ENCODE results near the gene PREPL.

PREPL gene

GRCh38 chr2:44283116-44283666 is 78.1 kb downstream of the PREPL start:
- H3K4me3 ChIP-seq (ENCODE audit: control insufficient read depth, low read depth, low read length) = no peak overlapping the region
- no peak for DNase-seq (ENCODE audit: low read depth)
- TF ChIP-seq CTCF (conservative IDR thresholded peaks at IDR 0.05; ENCODE audit: control insufficient read depth, insufficient read depth, low read depth, low read length) = no peak

GRCh38 chr2:44280869-44281268 is 80.4 kb downstream of the PREPL start:
- H3K4me3 ChIP-seq (ENCODE audit: control insufficient read depth, low read depth, low read length) = no peak overlapping the region
- no peak for TF ChIP-seq CTCF (conservative IDR thresholded peaks at IDR 0.05; ENCODE audit: control insufficient read depth, insufficient read depth, low read depth, low read length)

GRCh38 chr2:44277541-44277940 is 83.8 kb downstream of the PREPL start:
- no peak for TF ChIP-seq CTCF (conservative IDR thresholded peaks at IDR 0.05; ENCODE audit: control insufficient read depth, insufficient read depth, low read depth, low read length)
- DNase-seq (ENCODE audit: low read depth) = no peak
- no peak overlapping the region for H3K4me3 ChIP-seq (ENCODE audit: control insufficient read depth, low read depth, low read length)

More at GRCh38 chr2:44280869-44281268, 80.4 kb downstream of the PREPL start:
- no peak for DNase-seq (ENCODE audit: low read depth)

GRCh38 chr2:44275927-44276303 is 85.4 kb downstream of the PREPL start:
- no peak for TF ChIP-seq CTCF (conservative IDR thresholded peaks at IDR 0.05; ENCODE audit: control insufficient read depth, insufficient read depth, low read depth, low read length)
- H3K4me3 ChIP-seq (ENCODE audit: control insufficient read depth, low read depth, low read length) = no peak overlapping the region

GRCh38 chr2:44273596-44273995 is 87.7 kb downstream of the PREPL start:
- H3K4me3 ChIP-seq (ENCODE audit: control insufficient read depth, low read depth, low read length) = no peak overlapping the region
- no peak for TF ChIP-seq CTCF (conservative IDR thresholded peaks at IDR 0.05; ENCODE audit: control insufficient read depth, insufficient read depth, low read depth, low read length)
- no peak for DNase-seq (ENCODE audit: low read depth)

More at GRCh38 chr2:44275927-44276303, 85.4 kb downstream of the PREPL start:
- peak; percentile 14 for DNase-seq (ENCODE audit: low read depth)

- no peak for DNase-seq (ENCODE audit: low read depth)
- TF ChIP-seq CTCF (conservative IDR thresholded peaks at IDR 0.05; ENCODE audit: control insufficient read depth, insufficient read depth, low read depth, low read length) = no peak
- no peak overlapping the region for H3K4me3 ChIP-seq (ENCODE audit: control insufficient read depth, low read depth, low read length)
Observed at GRCh38 chr2:44273076-44273475, 88.2 kb downstream of the PREPL start.

GRCh38 chr2:44271296-44271695 is 90.0 kb downstream of the PREPL start:
- no peak for DNase-seq (ENCODE audit: low read depth)
- TF ChIP-seq CTCF (conservative IDR thresholded peaks at IDR 0.05; ENCODE audit: control insufficient read depth, insufficient read depth, low read depth, low read length) = no peak
- H3K4me3 ChIP-seq (ENCODE audit: control insufficient read depth, low read depth, low read length) = no peak overlapping the region

Measured in fibroblast of mammary gland (primary cell).